Stimulated activated CD8-positive, alpha-beta memory T cell treated with anti-CD3 and anti-CD28 coated beads, Interleukin-4, amount 100 ng/mL, for 24 hours (primary cell): ENCODE data around the gene ARHGAP22.

Experiments used
- DNase-seq: peaks from one replicate; pipeline ENCODE4 v3.0.0-alpha.2; 2020; ENCODE audit warnings: low read depth

Gene ARHGAP22

DNA sequence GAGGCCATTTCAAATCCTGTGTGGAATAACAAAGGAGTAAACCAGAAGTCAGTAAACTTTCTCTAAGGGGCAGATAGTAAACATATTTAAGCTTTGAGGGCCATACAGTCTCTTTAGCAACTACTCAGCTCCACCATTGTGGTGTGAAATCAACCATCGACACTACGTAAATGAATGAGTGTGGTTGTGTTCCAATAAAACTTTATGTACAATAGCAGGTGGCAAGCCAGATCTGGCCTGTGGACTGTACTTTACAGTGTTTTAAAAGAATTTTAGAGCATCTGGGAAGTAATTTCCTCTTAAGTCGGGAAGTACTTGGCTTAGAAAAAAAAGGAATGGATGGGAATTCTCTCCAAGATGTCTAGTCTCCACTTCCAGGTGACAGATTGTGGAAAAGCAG, 71.3 kb downstream of the ARHGAP22 start:
- no peak for DNase-seq

DNA sequence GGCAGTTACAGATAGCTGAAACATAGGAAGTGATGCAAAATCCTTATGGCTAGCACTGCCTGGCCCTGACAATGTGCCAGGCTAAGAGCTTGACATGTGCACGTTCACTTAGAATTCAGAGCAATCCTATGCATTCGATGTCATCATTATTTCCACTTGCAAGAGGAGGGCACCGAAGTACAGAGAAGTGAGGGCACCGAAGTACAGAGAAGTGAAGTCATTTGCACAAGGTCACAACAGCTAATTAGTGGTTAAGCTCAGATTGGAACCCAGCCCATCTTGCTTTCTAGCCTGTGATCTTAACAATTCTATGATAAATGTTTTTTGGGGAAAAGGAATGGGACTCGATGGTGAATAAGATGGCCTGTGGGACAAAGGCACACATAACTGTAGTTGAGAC, 73.4 kb downstream of the ARHGAP22 start:
- no peak for DNase-seq

DNA sequence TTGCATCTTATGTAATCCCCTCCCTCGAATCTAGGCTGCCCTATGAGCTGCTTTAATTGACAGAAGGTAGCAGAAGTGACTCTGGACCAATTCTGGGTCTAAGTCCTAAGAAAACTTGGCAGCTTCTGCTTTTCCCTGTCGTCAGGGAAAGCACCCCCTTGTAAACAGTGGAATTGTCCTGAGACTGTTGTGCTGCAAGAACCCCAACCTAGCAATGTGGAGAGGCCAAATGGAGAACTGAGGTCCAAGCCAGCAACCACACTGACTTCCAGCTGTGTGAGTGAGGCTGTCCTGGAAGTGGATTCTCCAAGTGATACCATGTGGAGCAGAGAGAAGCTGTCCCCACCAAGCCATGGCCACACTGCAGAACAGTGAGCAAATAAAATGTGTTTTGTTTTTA, 75.5 kb downstream of the ARHGAP22 start:
- no peak for DNase-seq

DNA sequence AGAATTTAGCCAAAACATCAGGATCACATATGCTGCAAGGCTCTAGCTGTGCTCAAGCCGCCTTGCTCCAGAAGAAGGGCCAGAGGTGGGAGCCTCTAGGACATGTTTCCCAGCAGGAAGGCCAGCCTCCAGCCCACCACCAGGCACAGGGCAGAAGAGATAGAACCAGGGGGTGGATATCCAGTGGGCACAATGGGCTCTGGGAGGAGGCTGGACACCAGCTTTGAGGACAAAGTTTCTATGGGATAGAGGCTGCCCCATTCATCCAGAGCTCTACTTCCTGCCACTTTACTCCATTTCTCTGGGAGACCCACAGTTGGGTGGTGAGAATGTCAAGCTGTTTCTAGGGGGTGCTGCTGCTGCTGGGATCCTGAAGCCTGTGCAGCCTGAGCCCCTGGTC, 77.1 kb downstream of the ARHGAP22 start:
- DNase-seq: no peak

DNA sequence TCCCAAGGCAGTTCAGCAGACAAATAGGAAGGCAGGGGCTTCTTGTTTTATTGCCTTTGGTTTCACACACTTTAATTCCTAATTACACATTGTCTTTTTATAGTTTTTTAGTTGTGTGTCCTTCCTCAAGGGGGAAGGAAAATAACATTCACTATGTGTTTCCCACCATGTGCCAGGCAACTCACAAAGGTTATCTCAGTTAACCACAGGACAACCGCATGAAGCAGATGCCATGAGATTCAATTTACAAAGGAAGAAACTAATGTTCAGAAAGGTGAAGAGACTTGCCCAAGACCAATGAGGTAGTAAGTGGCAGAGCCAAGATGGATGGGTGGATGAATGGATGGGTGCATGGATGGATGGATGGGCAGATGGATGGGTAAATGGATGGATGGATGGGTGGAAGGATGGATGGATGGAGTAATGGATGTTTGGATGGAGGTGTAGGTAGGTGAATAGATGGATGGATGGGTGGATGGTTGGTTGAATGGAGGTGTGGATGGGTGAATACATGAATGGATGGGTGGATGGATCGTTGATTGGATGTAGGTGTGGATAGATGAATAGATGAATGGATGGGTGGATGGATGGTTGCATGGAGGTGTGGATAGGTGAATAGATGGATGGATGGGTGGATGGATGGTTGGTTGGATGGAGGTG, 77.9 kb downstream of the ARHGAP22 start:
- DNase-seq: no peak

DNA sequence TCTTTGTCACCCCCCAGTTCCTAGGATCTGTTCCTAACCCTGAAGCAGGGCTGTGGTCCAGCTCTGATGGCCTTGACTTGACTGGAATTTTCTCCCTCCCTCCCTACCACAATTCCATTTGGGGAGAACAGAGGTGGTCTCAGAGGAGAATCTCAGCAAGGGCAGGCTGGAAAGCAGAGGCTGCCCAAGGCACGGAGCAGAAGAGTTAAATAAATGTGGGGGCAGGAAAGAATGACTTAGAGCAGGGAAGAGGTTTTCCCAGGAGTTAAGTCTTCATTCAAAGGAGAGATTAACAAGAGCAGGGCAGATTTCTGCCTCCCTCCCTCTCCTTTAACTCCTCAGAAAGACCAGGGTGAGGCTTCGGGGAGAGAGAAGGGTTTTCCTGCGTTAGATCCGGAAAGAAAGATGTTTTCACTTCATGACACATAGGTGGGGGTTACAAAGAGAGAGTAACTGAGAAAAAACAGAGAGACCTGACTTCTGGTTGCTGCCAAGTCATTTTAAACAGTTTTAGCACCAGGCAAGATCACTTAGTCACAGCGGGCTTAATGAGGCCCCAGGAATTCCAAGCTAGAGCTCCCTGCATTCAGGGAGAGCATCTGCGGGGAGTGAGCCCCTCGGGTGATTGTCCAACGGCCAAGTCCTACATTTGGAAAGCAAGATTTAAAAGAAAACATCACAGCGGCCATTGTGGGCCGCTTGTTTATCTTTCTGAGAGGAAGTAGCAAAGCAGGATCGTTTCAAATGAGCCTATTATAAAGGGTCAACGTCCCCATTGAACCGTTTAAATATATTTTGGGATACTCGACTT, 78.7 kb downstream of the ARHGAP22 start:
- DNase-seq: no peak

DNA sequence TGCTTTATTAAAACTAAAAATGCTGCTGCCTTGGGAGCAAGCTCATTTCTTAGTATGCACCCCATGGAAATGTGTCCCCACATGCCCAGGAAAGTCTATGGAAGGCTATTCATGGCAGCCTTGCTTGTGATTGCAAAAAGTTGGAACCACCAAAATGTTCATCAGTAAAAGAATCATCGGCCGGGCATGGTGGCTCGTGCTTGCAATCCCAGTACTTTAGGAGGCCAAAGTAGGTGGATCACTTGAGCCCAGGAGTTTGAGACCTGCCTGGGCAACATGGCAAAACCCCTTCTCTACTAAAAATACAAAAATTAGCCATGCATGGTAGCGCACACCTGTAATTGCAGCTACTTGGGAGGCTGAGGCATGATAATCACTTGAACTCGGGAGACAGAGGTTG, 79.8 kb downstream of the ARHGAP22 start:
- DNase-seq: no peak

DNA sequence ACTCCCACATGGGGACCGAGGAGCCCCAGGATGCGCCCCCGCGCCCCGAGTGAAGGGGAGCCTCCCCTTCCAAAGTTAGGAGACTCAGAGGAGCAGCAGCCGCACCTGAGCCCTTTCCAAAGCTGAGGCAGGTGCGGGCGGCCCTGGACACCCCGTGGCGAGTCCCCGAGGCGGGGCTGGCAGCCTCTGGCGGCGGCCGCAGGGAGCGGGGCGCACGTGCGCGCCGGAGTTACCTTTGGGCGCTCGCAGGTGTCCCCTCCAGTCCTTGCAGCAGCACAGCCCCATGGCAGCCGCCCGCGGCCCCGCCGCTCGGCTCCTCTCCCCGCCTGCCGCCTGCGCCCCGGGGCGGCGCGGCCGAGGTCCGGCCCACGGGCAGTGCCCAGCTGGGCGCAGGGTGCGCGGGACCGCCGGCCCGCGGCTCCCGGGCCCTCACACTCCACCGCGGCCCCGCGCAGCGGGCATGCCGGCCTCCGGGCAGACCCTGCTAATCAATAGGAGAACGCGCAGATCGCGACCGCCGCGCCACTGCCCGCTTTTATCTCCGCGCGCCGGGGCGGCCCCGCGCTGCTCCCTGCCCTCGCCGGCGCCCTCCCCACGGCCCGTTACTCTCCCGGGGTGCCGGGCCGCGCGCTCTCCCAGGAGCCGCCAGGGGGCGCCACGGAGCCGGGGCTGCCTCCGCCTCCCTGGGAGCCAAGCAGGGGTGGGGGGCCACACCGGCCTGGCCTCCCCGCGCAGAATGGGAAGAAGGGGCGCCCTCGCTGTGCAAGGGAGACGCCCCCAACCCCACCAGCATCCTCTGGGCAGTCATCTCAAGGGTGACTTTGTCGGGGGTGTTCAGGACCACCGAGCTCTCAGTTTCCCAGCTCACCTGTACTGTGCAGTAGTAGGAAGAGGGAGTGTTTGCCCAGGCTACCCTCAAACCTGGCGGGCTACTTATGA, 80.8 kb downstream of the ARHGAP22 start:
- no peak for DNase-seq

DNA sequence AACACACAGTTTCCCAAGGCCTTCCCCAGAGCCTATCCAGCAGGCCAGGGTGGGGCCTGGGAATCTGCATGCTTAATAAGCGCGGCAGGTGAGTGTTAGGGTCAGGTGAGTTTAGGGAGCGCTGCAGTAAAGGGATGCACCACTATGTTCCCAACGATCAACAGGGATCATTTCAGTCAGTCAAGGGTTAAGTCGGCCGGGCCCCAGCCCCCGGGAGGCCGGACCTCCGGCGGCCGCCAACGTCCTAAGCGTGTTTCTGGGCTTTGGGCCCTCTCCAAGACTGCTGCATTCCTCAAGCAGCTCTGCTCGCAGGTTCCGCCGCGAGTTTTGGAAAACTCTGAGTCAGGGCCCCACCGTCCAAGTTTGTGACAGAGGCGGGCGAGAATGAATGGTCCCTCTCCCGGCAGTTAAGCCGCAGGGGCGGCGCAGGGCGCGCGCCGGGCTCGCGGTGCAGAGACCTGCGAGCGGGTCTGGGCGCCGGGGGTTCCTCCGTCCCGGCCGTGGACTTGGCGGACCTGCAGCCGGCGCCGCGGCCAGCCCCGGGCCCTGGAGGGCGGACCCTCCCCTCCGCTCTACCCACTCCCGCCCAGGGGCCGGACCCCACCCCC, 81.6 kb downstream of the ARHGAP22 start:
- no peak for DNase-seq

DNA sequence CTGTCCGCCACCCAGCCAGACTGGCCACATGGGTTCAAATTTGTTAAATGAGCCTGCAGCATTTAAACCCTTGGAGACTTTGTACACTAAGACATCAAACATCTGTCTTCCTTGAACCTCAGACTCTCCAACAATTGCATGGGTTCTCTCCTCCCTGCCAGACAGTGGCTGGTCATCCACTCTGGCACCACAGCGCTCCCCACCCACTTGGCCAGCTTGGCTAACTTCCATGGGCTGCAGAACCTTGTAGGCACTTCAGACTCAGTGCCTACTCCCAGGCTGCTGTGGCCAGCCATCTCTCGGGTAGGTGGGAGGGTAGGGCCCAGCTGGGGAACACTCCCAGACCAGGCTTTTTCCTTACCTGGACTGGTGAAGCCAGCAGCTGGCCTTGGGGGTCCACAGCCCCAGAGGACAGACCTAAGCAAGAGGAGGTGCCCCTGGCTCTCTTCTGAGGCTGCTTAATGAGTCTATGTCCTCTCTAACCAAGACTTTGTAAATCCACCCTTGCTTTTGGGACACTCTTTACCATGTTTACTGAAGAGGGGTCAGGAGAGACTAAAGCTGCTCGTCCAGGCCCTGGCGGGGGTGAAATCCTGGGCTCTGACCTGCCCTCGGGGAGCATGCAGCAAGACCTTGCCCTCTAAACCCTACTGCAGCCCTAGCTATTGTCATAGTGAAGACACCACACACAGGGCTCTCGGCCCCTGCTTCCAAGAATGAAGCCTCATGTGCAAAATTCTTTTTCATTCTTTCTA, 82.7 kb downstream of the ARHGAP22 start:
- DNase-seq: no peak

DNA sequence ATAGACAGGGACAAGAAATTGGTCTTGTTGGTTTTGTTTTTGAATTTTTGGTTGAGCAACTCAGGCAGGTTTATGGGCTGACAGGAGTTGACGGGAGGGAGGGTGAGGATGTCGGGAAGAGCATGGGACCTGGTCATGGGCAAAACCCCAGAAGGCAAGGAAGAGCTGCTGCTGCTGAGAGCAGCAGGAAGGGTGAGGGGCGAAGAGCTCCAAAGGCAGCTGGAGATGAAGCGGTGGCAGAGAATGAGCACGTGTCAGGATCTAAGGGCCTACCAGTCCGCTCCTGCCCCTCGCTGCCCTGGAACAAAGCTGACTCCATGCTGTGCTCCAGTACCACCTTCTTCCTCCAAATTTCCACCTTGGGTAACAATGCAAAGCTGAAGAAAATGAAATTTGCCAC, 84.3 kb downstream of the ARHGAP22 start:
- no peak for DNase-seq

DNA sequence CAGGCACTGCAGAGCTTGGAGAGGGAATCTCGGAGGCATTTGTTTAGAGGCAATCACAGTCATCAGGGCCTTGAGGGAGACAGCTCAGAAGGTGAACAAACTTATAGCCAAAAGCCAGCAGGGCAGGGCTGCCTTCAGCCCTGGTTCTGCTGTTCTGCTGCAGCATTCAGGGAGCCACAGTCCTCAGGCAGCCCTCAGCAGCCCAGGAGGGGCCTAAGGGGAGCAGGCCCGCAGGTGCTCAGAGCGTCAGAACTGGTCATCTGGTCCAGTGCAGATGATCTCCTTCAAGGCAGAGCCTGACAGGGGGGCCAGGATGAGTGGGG, 84.7 kb downstream of the ARHGAP22 start:
- DNase-seq: no peak

DNA sequence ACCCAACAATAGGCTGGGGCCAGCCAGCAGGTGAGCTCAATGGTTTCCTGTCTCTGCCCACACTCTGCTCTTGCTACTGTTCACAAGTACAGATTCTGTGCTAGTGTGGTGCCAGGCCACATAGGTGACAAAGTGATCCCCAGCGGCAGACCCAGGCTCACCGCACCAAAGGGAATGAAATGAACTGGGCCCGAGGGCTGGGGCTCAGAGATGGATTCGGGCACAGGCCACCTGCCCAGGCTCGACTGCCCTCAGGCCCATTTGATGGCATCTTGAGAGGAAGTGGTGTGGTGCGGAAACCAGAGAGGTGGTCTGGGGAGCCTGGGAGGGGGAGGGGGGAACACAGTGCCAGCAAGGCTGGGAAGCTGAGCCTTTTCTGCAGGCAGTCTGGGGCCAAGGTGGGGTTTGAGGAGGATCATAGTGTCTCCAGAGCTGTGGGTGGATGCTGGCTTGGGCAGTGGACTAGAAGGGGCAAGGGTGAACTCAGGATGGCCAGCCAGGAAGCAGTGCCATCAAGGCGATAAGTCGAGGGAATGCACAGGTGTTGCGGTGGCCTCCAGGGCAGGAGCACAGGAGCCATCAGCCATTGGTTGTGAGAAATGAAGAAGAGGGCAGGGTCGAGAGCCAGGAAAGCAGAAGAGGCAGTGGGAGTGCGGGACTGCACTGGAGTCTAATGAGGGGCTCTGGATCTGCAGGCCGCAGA, 85.2 kb downstream of the ARHGAP22 start:
- no peak for DNase-seq

DNA sequence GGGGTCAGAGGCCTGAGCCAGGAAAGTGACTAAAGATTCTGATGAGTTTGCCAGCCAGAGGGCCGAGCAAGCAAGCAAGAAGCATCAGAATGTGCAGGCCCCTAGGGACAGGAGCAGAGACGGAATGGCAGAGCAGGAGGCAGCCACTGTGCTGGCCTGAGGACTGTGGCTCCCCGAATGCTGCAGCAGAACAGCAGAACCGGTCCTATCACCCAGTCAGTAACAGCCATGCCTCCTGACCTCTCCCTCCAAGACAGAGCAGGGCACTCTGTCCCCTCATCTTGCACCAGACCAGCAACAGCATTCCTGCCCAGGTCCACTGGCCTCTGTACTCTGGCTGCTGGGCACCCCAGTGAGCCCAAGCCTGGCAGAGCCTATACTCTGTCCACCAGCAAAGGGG, 85.9 kb downstream of the ARHGAP22 start:
- no peak for DNase-seq

DNA sequence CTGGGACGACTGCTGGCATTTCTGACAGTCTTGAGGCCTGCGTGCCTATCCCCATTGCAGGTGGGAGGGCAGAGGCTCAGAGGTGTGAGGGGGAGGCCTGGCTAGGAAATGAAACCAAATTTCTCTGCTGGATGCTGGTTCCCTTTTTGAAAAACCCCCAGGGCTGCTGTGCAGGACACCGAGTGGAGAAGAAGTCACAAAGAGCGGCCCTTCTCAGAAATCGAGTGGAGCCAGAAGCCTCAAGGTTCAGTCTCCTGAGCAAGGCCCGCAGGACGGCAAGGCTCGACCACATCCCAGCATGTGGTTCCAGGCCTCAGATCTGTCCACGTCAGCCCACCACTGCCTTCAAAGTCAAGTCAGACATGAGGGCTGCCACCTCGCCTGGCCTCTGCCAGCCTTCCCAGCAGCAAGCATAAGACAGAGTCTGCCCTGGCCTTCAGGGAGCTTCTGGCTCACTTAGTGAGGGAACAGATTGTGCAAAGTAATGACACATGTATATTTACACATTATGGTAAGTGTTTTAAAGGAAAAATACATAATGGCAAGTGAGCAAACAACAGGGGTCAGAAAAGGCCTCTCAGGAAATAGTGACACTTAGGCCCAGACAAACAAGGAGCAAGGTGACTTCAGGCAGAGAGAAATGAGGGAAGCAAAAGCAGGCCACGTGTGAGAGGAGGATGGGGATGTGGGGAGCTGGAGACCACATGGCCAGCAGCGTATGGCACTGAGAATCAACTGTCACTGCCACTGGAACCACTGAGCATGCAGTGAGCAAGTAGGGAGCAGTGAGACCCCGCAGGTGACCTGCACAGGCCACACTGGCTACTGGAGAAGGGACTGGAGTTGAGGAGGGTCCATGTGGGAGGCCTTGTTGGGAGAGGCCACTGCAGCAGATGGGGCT, 86.7 kb downstream of the ARHGAP22 start:
- DNase-seq: no peak

DNA sequence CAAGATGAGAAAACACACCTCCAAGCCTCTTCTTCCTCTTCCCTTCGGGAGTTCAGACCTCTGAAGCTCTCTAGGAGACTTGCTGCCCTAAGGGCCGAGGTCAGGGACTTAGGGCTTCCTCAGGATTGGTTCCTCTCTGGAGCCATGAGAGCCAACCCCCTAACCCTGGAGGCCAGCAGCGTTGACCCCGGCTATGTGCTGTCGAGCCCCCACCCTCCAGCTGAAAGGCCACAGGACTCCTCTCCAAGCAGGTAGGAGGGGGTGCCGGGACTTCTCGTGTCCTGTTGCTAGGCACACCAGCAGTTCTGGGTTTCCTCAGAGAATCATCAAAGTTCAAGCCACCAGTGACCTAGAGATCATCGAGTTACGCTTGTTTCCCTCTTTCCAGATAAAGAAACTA, 87.4 kb downstream of the ARHGAP22 start:
- no peak for DNase-seq

DNA sequence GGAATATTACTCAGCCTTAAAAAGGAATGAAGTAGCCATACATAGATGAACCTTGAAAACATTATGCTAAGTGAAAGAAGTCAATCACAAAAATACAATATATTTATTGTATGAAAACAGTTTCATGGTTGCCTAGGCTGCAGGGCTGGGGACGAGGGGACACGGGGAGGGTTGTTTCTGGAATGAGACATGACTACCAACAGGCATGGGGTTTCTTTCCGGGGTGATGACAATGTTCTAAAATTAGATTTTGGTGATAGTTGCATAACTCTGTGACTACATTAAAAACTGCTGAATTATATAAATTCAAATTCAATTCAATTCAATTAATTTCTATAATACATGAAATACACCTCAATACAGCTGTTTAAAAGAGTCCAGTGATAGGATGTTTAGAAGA, 88.0 kb downstream of the ARHGAP22 start:
- no peak for DNase-seq

DNA sequence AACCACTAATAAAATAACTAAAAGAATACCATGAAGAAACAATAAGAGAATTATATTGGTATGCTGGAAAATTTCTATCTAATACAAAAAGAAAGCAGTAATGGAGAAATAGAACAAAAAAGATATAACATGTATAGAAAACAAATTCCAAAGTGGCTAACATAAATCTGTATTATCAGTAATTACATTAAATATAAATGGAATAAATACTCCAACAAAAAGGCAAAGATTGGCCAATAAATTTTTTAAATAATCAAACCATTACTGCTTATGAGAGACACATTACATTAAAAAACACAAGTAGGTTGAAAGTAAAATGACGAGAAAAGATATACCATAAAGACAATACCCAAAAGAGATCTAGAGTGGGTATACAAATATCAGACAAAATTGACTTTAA, 90.0 kb downstream of the ARHGAP22 start:
- DNase-seq: no peak

DNA sequence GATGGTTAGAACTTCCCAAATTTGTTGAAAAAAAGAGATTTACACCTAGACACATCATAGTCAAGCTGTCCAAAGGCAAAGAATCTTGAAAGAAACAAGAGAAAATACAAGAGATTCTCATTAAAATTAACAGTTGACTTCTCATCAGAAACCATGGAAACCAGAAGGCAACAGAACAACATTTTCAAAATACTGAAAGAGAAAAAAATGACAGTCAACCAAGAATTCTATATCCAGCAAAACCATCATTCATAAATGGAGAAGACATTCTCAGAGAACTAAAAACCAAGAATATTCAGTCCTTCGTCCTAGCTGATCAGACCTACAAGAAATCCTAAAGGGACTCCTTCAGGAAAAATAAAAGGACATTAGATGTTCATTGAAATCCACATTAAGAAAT, 90.6 kb downstream of the ARHGAP22 start:
- DNase-seq: no peak

DNA sequence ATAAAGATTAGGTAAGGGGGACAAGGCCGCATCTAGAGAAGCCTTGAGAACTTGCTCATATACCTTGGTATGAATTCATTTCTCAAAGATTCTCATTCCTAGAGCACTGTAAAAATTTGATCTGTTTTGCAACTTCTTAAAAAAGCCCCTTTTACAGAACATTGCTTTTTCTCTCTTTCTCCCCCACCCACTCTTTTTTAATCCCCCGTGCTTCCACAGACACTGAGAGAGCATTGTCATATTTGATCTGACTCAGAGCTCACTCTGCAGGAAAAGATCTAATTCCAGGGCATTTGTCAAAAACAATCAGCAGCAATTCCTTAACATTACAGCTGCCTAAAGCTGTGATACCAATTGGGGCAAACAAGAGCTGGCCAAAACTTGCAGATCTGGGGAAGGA, 92.0 kb downstream of the ARHGAP22 start:
- no peak for DNase-seq
